ENCODE results near the gene PPP1R18.
"Not testable (repeated sequence)": the region's sequence is repeated elsewhere in the genome, so short reads cannot be mapped to it uniquely, and the experiment has no call there.

The PPP1R18 gene

DNA sequence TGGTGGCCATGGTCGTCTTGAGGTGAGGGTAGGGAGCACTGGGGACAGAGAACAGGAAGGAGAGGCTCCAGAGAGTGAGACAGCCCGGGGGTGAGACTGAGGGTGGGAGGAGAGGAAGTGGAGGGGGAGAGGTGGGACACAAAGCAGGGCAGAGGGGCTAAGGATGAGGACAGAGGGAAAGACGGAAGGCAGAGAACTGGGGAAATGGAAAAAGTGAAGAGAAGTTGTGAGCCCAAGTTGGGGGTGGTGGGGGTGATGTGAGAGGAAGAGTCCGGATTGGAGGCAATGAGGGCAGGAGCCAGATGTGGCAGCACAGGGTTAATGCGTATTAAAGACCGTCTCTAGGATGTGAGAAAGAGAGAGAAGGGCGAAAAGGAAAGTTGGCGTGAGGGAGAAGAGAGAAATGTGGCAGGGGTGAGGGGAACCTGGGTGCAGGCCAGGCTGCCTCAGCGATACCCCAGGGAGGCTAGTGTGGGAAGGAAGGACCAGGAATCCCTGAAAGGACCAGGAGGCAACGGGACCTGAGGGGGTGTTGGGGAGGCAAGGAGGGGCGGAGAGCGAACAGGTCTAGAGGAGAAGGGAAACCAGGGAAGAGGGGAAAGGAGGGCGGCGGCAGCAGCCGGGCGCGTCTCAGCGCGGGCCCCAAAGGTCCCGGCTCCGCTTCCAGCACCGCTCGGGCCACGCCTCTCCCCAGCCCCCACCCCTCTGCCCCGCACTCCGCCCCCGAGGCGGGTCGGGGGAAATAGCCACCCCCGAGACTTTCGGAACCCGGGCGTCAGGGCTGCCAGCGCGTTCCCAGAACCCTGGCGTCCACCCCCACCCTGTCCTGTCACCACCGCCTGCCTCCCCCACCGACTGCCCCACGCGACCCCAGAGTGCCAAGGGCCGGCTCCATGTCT, at the start of gene PPP1R18:
Gene PPP1R18 (minus strand): TSS at position 637 of the 899 bp plus-strand sequence. CDS start 627 bp downstream, at position 10.
- peak; percentile 79 to 84 for DNase-seq (ENCODE audit: low read depth in 1 of 2, low spot score in 1 of 2)

DNA sequence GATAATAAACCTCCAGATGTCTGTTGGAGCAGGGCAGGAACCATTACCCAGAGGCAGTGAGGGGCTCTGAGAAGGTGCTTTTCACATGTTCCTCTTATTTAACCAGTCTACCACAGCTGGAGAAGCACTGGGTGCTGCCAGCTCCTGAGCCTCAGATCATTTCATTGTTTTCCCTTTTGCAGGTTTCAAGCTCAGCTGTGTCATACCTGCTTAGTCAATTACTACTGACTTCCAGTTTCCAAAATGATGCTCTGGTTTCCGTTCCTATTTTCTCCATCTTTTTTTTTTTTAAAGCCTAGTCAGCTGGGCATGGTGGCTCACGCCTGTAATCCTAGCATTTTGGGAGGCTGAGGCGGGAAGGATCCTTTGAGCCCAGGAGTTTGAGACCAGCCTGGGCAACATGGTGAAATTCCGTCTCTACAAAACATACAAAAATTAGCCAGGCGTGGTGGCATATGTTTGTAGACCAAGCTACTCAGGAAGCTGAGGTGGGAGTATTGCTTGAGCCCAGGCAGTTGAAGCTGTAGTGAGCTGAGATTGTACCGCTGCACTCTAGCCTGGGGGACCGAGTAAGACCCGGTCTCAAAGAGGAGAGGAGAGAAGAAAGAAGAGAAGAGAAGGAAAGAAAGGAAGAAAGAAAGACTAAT, 49.3 kb upstream of the PPP1R18 start:
- no peak for DNase-seq (ENCODE audit: low read depth in 1 of 2, low spot score in 1 of 2)

DNA sequence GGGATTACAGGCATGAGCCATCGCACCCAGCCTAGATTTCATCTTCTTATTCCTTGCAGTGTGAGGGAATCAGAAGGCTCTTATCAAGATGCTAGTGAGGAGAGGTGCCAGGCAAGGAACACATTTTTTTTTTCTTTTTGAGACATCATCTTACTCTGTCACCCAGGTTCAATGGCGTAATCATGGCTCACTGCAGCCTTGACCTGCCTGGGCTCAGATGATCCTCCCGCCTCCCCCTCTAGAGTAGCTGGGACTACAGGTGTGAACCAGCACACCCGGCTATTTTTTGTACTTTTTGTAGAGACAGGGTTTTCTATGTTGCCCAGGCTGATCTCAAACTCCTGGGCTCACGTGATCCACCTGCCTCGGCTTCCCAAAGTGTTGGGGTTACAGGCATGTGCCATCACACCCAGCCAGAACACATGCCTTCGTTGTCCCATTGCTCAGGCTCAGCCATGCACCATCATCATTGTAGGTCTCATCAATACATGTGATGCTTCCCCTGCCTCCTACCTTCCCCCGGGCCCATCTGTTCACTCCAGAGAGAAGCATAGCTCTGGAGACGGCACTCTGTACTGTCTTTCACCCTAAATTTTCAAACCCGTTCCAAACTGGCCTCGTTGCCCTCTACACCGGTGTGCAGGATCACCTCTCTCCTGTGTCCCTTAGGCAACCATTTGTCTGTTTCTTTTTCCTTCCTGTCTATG, 45.9 kb upstream of the PPP1R18 start:
- DNase-seq (ENCODE audit: low read depth in 1 of 2, low spot score in 1 of 2), result no peak

DNA sequence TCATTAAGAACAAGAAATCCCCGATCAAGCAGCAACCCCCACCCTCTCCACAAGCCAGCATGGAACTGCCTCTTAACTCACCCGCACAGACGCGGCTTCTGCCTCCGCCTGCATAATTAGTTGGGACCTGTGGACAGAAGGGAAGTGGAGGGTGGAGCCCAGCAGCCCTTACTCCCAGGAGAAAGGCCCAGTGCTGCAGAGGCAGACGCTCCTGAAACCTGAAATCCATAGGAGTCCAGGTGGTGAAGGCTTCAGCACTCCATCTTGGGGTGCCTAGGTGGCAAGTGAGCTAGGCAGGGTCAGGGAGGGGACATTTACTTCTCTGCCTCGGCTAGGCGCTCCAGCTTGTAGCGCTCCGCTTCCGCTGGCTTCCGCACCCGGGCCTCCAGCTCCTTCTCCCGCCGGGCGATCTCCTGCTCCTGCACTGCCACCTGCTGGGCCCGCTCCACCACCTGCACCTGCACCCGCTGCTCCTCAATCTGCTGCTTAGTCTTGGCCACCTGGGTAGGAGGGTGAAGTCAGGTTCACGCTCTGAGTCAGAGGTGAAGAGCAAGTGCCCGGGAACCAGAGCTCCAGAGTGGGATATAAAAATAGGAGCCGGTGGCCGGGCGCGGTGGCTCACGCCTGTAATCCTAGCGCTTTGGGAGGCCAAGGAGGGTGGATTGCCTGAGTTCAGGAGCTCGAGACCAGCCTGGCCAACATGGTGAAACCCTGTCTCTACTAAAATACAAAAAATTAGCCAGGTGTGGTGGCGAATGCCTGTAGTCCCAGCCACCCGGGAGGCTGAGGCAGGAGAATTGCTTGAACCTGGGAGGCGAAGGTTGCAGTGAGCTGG, 44.4 kb upstream of the PPP1R18 start:
- peak; percentile 74 to 75 for DNase-seq (ENCODE audit: low read depth in 1 of 2, low spot score in 1 of 2)

DNA sequence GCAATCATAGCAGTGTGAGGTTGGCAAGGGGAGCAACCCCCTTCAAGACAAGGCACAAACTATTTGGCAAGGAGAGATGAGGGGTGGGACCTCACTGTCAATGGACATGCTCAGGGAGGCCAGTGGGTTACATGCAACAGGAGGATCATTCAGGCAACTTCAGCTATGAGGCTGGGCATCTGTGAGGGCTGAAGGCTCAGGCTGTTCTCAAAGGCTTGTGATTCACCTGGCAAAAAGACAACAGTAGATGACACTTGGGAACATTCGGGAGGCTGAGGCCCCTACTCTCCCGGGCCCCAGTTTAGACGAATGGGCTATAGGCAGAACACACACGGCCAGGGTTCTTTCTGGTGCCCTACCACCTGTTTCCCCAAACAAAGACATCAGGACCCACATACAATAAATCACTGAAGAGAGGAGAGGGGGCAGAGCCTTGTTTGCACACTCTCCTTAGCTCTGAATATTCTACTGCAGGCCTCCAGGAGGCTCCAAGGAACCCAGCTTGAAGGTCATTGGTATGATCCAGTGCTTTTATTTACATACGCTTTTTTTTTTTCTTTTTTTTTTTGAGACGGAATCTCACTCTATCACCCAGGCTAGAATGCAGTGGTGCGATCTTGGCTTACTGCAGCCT, 41.6 kb upstream of the PPP1R18 start:
- no peak for DNase-seq (ENCODE audit: low read depth in 1 of 2, low spot score in 1 of 2)

DNA sequence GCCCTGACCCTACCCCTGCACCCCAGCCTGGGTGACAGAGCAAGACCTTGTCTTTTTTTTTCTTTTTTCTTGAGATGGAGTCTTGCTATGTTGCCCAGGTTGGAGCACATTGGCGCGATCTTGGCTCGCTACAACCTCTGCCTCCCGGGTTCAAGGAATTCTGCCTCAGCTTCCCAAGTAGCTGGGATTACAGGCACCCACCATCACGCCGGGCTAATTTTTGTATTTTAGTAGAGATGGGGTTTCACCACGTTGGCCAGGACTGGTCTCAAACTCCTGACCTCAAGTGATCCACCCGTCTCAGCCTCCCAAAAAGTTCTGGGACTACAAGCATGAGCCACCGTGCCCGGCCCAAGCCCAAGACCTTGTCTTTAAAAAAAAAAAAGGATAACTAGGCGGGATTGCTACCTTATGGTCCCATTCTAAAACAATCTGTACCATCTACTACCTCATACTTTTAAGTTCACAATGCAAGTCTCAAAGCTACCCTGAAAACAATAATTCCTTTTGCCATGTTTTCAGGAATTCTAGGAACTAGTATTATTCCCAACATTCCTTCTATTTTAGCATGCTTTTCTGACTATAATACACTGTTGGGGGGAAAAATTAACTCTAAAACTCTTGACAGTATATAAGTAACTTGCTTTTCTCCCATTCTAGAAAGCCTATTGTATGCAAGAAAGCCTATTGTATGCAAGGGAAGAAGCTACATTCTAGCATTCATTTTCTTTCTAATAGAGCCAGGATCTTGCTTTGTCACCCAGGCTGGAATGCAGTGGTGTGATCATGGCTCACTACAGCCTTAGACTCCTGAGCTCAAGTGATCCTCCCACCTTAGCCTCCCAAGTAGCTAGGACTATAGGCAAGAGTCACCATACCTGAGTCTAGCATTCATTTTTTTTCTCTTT, 40.3 kb upstream of the PPP1R18 start:
- no peak for DNase-seq (ENCODE audit: low read depth in 1 of 2, low spot score in 1 of 2)

DNA sequence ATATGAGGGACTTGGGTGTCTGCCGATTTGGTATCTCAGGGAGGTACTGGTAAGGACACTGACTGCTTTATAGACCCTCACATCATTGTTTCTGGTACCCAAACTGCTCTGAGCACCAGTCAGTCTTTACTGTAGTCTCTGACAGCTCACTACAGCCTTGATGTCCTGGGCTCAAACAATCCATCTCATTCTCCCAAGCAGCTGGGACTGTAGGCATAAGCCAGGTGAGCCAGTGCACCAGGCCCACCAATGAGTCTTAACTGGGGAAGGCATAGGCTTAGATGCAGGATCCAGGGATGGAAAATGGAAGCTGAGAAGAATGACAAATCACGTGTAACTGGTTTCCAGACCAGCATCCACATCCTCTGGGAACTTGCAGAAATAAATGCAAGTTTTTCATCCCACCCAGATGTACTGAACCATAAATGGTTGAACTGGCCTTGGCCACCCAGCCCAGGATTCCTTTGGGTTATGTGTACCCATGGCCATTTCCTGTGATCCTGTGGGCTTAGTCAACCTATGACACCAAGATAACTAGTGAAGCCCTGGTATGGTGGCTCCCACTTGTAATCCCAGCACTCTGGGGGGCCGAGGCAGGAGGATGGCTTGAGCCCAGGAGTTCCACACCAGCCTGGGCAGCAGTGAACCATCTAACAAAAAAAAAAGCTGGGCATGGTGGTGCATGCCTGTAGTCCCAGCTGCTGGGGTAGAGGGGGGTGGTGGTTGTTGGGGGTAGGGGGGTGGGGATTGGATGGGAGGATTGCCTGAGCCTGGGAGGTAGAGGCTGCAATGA, 39.5 kb upstream of the PPP1R18 start:
- DNase-seq (ENCODE audit: low read depth in 1 of 2, low spot score in 1 of 2), result no peak

- no peak for DNase-seq (ENCODE audit: low read depth in 1 of 2, low spot score in 1 of 2)
These were observed 38.6 kb upstream of the PPP1R18 start for GRCh38 chr6:30724906-30725667.

DNA sequence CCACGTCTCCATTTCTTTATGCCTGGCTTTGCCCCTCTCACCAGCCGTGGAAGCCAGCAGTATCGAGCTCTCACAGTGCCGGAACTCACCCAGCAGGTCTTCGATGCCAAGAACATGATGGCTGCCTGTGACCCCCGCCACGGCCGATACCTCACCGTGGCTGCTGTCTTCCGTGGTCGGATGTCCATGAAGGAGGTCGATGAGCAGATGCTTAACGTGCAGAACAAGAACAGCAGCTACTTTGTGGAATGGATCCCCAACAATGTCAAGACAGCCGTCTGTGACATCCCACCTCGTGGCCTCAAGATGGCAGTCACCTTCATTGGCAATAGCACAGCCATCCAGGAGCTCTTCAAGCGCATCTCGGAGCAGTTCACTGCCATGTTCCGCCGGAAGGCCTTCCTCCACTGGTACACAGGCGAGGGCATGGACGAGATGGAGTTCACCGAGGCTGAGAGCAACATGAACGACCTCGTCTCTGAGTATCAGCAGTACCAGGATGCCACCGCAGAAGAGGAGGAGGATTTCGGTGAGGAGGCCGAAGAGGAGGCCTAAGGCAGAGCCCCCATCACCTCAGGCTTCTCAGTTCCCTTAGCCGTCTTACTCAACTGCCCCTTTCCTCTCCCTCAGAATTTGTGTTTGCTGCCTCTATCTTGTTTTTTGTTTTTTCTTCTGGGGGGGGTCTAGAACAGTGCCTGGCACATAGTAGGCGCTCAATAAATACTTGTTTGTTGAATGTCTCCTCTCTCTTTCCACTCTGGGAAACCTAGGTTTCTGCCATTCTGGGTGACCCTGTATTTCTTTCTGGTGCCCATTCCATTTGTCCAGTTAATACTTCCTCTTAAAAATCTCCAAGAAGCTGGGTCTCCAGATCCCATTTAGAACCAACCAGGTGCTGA, 37.6 kb upstream of the PPP1R18 start:
- DNase-seq (ENCODE audit: low read depth in 1 of 2, low spot score in 1 of 2), result not testable (repeated sequence)

DNA sequence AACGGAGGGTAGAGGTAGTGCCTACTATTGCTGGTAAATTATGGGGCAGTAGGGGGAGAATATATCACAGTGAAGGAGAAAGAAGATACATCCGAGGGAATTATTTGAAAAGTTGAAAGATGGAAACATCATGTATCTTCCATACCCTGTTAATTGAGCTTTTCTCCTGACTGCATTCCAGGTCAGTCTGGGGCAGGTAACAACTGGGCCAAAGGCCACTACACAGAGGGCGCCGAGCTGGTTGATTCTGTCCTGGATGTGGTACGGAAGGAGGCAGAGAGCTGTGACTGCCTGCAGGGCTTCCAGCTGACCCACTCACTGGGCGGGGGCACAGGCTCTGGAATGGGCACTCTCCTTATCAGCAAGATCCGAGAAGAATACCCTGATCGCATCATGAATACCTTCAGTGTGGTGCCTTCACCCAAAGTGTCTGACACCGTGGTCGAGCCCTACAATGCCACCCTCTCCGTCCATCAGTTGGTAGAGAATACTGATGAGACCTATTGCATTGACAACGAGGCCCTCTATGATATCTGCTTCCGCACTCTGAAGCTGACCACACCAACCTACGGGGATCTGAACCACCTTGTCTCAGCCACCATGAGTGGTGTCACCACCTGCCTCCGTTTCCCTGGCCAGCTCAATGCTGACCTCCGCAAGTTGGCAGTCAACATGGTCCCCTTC, 36.9 kb upstream of the PPP1R18 start:
- DNase-seq (ENCODE audit: low read depth in 1 of 2, low spot score in 1 of 2), result not testable (repeated sequence)

DNA sequence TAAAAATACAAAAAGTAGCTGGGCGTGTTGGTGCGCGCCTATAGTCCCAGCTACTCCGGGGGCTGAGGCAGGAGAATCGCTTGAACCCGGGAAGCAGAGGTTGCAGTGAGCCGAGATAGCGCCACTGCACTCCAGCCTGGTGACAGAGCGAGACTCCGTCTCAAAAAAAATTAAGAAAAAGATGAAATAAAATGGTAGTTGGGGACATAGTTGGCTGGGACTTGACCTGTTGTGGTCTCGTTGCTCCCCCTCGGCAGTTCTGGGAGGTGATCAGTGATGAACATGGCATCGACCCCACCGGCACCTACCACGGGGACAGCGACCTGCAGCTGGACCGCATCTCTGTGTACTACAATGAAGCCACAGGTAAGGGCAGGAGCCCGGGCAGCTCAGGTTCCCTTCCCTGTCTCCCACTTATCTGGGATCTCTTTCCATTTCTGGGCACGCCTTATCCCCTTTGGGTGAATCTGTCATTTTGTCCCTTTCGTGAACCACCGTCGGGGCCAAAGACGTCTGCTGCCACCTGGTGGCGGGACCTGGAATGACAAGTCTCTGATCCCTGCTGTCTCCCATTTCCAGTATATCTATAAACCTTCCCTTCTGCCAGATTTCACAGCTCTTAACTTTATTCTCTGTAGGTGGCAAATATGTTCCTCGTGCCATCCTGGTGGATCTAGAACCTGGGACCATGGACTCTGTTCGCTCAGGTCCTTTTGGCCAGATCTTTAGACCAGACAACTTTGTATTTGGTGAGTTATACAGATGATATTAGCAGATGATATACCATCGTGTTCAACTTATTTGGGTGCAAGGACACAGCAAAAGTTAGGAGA, 36.1 kb upstream of the PPP1R18 start:
- peak; percentile 70 to 81 for DNase-seq (ENCODE audit: low read depth in 1 of 2, low spot score in 1 of 2)

GRCh38 chr6:30722025-30722279, 35.5 kb upstream of the PPP1R18 start:
- DNase-seq (ENCODE audit: low read depth in 1 of 2, low spot score in 1 of 2), result not testable (repeated sequence)

- peak; percentile 95 to 98 for DNase-seq (ENCODE audit: low read depth in 1 of 2, low spot score in 1 of 2)
These were observed 35.0 kb upstream of the PPP1R18 start for GRCh38 chr6:30721198-30722024.

DNA sequence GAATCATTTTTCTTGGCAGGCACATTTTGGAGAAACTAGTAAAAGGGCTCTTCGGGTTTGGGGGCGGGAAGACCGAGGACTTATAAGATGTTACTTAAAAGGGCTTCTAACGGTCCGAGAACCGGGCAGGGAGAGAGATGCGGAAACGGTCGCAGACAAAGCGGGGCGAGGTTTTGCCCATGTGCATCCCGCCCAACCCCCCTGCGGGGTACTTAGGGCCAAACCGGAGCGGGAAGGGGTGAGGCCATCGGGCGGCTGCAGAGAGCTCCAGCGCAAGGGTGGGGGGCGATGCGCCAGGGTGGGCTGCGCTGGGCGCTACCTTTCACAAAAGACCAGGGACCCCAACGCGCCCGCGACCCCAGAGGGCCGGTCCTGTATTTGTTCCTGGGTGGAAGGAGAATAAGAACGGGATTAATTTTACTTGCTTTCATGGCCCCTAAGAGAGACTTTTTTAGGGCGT, 34.3 kb upstream of the PPP1R18 start:
- peak; percentile 40 to 57 for DNase-seq (ENCODE audit: low read depth in 1 of 2, low spot score in 1 of 2)
